Activated CD8-positive, alpha-beta T cell treated with anti-CD3 and anti-CD28 coated beads for 36 hours (primary cell): ENCODE results near the gene C20orf202. TPM values are rescaled to one million over a fixed set of nuclear protein-coding genes. Genes with fewer than 3 reads are reported as not detected.

Source experiments
- ATAC-seq: fragments of 200-7000 bp; cut with Tn5 transposase; one replicate; pipeline ENCODE4 v1.10.0; 2021; ENCODE audit warnings: mild to moderate bottlenecking, moderate library complexity
- CTCF ChIA-PET: fragments of 350-600 bp; sonication (Branson Sonifier 250); formaldehyde crosslinking; loops from one replicate; lab custom pipeline; 2021; ENCODE audit warnings: antibody characterized with exemption; lab: Charles Lee
- POLR2A ChIA-PET: fragments of 350-600 bp; sonication (Branson Sonifier 250); formaldehyde crosslinking; loops from one replicate; lab custom pipeline; 2021; ENCODE audit warnings: antibody characterized with exemption; lab: Charles Lee
- DNase-seq: peaks from one replicate; pipeline ENCODE4 v3.0.0-alpha.2; 2020
- H3K27ac Mint-ChIP-seq: one replicate; pipeline ENCODE4 v1.8.0; 2021; ENCODE audit warnings: mild to moderate bottlenecking, mixed read lengths
- H3K27me3 Mint-ChIP-seq: one replicate; pipeline ENCODE4 v1.8.0; 2021; ENCODE audit warnings: mixed read lengths
- H3K36me3 Mint-ChIP-seq: one replicate; pipeline ENCODE4 v1.8.0; 2021; ENCODE audit warnings: low read depth, mixed read lengths
- H3K4me1 Mint-ChIP-seq: one replicate; pipeline ENCODE4 v1.8.0; 2021; ENCODE audit warnings: low read depth, mixed read lengths
- H3K4me3 Mint-ChIP-seq: one replicate; pipeline ENCODE4 v1.8.0; 2021; ENCODE audit warnings: mild to moderate bottlenecking, moderate library complexity, mixed read lengths
- H3K9me3 Mint-ChIP-seq: one replicate; pipeline ENCODE4 v1.8.0; 2021; ENCODE audit warnings: mixed read lengths
- intact Hi-C: fragments of 100-400 bp; cut with micrococcal nuclease; formaldehyde crosslinking; loops from one replicate; pipeline ENCODE4 v1.10.0; 2022
- total RNA-seq, 2 experiments: library from RNA; stranded (reverse); gene quantifications; one replicate each; pipeline ENCODE4 v1.2.3, GENCODE V29; 2021
- TF ChIP-seq, protein P1 (sequence below): fragments of 200-600 bp; IDR thresholded peaks from one replicate; pipeline ENCODE4 v1.8.0; 2022; ENCODE audit warnings: antibody characterized with exemption, mild to moderate bottlenecking

The C20orf202 gene
- total RNA-seq, 2 experiments from 2014 or later: not detected

DNA sequence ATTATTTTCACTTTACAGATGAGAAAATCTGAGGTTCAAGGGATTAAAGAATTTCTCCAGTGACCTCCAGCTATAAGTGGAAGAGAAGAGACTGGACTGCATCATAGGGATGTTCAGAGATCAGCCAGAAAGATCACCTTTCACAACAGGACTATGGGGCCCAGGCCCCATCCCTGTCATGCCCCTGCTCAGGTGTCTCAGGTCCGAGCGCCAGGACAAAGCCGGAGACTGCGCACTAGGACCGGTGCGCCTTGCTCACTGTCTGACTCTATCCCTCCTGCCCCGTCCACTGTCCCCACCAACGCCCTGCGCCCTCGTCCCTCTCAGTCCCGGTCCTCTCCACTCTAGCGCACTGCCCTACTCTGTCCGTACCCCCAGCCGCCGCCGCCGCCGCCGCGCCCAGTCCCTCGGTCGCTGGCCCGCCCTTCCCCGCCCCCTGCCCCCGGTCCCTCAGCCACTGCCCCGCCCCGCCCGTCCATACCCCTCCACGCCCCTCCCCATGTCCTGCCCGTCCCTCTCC, 22.1 kb downstream of the C20orf202 start:
- TF ChIP-seq, protein P1, sequence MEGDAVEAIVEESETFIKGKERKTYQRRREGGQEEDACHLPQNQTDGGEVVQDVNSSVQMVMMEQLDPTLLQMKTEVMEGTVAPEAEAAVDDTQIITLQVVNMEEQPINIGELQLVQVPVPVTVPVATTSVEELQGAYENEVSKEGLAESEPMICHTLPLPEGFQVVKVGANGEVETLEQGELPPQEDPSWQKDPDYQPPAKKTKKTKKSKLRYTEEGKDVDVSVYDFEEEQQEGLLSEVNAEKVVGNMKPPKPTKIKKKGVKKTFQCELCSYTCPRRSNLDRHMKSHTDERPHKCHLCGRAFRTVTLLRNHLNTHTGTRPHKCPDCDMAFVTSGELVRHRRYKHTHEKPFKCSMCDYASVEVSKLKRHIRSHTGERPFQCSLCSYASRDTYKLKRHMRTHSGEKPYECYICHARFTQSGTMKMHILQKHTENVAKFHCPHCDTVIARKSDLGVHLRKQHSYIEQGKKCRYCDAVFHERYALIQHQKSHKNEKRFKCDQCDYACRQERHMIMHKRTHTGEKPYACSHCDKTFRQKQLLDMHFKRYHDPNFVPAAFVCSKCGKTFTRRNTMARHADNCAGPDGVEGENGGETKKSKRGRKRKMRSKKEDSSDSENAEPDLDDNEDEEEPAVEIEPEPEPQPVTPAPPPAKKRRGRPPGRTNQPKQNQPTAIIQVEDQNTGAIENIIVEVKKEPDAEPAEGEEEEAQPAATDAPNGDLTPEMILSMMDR: no peak
- intact Hi-C loops: no loop called here
- DNase-seq (no peak), ATAC-seq (no peak)
- ChIA-PET POLR2A (interaction anchor here (1.1 kb wide), 1 partner anchor 8 kb away, joined by 4 read pairs; no protein-coding TSS in a partner anchor), CTCF (interaction anchor here (1.9 kb wide), 1 partner anchor 12 kb away, joined by 9 read pairs; no protein-coding TSS in a partner anchor)
- H3K9me3 Mint-ChIP-seq: peaks cover 5% of the 10 kb centered on the region
- no peak overlapping the region for H3K27ac Mint-ChIP-seq
- H3K27me3 Mint-ChIP-seq: peaks cover 13% of the 10 kb centered on the region
- no peaks in the 10 kb centered on the region for H3K36me3 Mint-ChIP-seq
- H3K4me3 Mint-ChIP-seq: peak overlapping the region; percentile 67
- H3K4me1 Mint-ChIP-seq: no peaks in the 10 kb centered on the region

DNA sequence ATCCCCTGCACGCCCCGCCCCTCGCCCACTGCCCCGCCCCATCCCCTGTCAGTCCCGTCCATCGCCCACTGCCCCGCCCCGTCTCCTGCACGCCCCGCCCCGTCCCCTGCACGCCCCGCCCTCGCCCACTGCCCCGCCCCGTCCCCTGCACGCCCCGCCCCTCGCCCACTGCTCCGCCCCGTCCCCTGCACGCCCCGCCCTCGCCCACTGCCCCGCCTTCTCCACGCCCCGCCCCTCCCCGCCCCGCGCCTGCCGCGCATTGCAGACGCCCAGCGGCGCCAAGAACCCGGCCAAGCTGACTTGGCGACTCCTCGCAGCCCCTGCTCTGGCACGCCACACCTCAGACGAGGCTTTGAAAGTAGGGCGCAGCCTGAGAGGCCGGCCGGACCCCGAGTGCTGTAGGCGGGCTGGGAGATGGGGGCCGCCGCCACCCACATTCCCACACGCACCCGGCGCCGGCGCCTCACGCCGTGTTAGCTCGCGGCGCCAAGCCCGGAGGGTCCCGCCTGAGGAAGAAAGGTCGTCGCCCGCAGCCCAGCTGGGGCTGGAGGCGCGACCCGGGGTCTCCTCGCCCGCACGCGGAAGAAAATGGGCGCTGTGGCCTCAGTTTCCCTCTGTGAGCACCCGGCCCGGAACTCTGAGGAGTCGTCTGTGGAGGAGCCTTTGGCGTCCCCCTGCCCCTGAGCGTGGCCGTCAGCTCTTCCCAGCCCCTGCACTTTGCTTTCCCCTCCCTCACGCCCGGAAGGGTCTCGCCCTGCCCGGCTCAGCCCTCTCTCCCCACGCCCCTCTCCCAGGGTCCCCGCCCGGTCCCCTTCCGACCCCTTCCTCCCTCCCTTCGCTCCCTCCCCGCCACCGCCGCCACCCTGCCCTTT, 22.8 kb downstream of the C20orf202 start, which contains the start of gene RAD21L1:
RAD21L1 (plus strand) TSS at position 262 of the 872 bp plus-strand sequence. CDS start 2,410 bp downstream, outside the sequence.
- POLR2A ChIA-PET: interaction anchor here (1.1 to 1.3 kb wide), 2 partner anchors 9 to 40 kb away, joined by 4 read pairs; partner anchors contain the start of gene SNPH
- Mint-ChIP-seq H3K9me3 (peaks cover 5% of the 10 kb centered on the region), H3K4me1 (no peaks in the 10 kb centered on the region), H3K27ac (peak within 1 kb of the TSS; percentile 68), H3K4me3 (peak within 1 kb of the TSS; percentile 80), H3K36me3 (no peaks in the 10 kb centered on the region), H3K27me3 (peaks cover 15% of the 10 kb centered on the region)
- ATAC-seq: peak; percentile 92
- peak; percentile 82 for DNase-seq
- intact Hi-C loops: no loop called here
- CTCF ChIA-PET: interaction anchor here (0.8 to 2.2 kb wide), 4 partner anchors 12 to 211 kb away, joined by 3 to 13 read pairs (median 6); no protein-coding TSS in a partner anchor
- TF ChIP-seq, protein P1: no peak

DNA sequence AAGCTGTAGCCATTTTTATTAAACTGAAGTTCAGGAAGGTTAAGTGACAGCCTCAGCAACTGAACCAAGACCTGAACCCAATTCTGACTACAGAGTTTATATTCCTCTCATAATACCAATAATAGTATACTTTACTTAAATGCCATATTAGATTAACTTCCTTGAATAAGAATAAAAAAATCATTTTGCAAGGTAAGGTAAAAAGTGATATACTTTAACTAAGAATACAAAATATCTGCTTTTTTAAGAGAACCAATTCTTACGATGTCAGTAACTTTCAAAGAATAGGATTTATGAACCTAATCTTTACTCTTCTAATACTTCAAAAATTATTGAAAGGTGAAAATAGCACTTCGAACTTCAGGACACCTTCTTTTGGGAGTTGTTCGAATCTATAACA, 26.3 kb downstream of the C20orf202 start:
- ChIA-PET CTCF (no interaction called here), POLR2A (no interaction called here)
- intact Hi-C loops: no loop called here
- ATAC-seq: no peak
- no peaks in the 10 kb centered on the region for H3K36me3 Mint-ChIP-seq
- DNase-seq: no peak
- peaks cover 17% of the 10 kb centered on the region for H3K27me3 Mint-ChIP-seq
- no peaks in the 10 kb centered on the region for H3K9me3 Mint-ChIP-seq
- no peak overlapping the region for H3K27ac Mint-ChIP-seq
- H3K4me3 Mint-ChIP-seq: no peak overlapping the region
- TF ChIP-seq, protein P1: no peak
- H3K4me1 Mint-ChIP-seq: no peaks in the 10 kb centered on the region

DNA sequence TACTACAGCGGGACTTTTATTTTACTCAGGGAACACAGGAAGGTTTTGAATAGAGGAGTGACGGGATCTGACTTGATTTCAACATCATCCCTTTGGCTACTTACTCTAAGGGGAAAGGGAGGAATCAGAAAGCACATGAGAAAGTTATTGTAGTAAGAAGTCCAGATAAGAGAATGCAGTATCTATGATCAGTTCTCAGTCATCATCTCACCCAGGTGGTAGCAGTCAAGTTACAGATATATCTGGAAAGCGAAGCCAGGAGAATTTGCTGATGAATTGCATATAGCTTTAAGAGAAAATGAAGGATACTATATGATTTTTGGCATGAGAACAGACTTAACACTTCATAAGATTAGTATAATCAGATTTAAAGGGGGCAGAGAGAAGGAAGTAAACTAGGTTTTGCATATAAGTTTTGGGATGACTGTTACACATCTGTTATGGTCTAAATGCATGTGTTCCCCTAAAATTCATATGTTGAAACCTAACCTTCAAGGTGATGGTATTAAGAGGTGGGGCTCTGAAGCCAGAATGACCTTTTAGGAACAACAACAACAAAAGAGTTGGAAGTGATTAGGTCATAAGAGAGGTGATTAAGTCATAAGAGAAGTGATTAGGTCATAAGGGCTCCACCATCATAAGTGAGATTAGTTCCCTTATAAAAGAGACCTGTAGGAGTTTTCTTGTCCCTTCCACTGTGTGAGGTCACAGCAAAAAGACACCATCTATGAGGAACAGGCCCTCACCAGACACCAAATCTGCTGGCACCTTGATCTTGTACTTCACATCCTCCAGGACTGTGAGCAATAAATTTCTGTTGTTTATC, 29.2 kb downstream of the C20orf202 start:
- ChIA-PET POLR2A (interaction anchor here (0.6 kb wide), 1 partner anchor 112 kb away, joined by 4 read pairs; no protein-coding TSS in a partner anchor), CTCF (no interaction called here)
- no peaks in the 10 kb centered on the region for H3K4me1 Mint-ChIP-seq
- DNase-seq (no peak), ATAC-seq (peak; percentile 55)
- H3K27ac Mint-ChIP-seq: no peak overlapping the region
- H3K27me3 Mint-ChIP-seq: peaks cover 11% of the 10 kb centered on the region
- no peaks in the 10 kb centered on the region for H3K36me3 Mint-ChIP-seq
- intact Hi-C loops: no loop called here
- H3K4me3 Mint-ChIP-seq: no peak overlapping the region
- TF ChIP-seq, protein P1: no peak
- H3K9me3 Mint-ChIP-seq: no peaks in the 10 kb centered on the region
